ENCODE data around the gene KASH5. TPM values are rescaled to one million over a fixed set of nuclear protein-coding genes. Genes with fewer than 3 reads are reported as not detected.
A peak's percentile ranks its signal among the peaks of the same experiment; 100 is the strongest.

KASH5 gene
- total RNA-seq, 2 donors from 2014 or later = not detected

- ATAC-seq = no peak
- intact Hi-C loops (cut with DNase I) = loop anchor here in 1 of 2 donors (10.0 kb wide), 1 partner anchor 129 kb away; no protein-coding TSS in a partner anchor
- no peak for DNase-seq
These were observed 25.3 kb downstream of the KASH5 start for GRCh38 chr19:49413348-49413747.

DNA sequence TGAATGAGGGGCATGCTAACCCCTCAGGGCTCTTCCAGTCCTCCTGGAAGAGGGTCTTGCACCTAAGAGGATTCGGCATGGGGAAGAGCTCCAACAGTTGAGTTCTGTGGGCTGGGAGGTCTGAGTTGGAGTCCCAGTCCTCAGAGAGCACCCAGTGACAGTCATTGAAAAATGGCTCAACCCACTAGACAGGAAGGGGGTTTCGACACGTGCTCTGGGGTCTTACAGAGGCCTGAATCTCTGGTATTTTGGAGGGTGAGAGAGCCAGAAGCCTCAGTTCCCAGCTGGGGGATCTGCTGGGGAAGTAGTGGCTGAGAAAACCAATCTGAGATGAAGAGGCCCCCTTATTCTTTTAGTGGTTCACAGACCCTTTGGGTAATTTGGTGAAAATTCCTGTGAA is 26.2 kb downstream of the KASH5 start:
- intact Hi-C loops (cut with DNase I) = loop anchor here in 1 of 2 donors (10.0 kb wide), 1 partner anchor 129 kb away; no protein-coding TSS in a partner anchor
- DNase-seq = no peak
- no peak for ATAC-seq

- no peak for DNase-seq
- intact Hi-C loops (cut with DNase I) = loop anchor here in 1 of 2 donors (10.0 kb wide), 1 partner anchor 130 kb away; no protein-coding TSS in a partner anchor
- peak in 1 of 2 donors; percentile 41 for ATAC-seq
These were observed 27.2 kb downstream of the KASH5 start for GRCh38 chr19:49415102-49415809.

GRCh38 chr19:49415810-49416200 is 27.8 kb downstream of the KASH5 start:
- no peak for ATAC-seq
- intact Hi-C loops (cut with DNase I) = loop anchor here in 1 of 2 donors (10.0 kb wide), 1 partner anchor 131 kb away; no protein-coding TSS in a partner anchor
- DNase-seq = no peak

- intact Hi-C loops (cut with DNase I) = loop anchor here in 1 of 2 donors (10.0 kb wide), 1 partner anchor 132 kb away; no protein-coding TSS in a partner anchor
- DNase-seq = no peak
- ATAC-seq = no peak
These were observed 29.0 kb downstream of the KASH5 start for GRCh38 chr19:49417088-49417487.

- DNase-seq (no peak), ATAC-seq (no peak)
- intact Hi-C loops (cut with DNase I) = loop anchor here in 1 of 2 donors (10.0 kb wide), 1 partner anchor 134 kb away; no protein-coding TSS in a partner anchor
These were observed 30.5 kb downstream of the KASH5 start for GRCh38 chr19:49418511-49418910.

DNA sequence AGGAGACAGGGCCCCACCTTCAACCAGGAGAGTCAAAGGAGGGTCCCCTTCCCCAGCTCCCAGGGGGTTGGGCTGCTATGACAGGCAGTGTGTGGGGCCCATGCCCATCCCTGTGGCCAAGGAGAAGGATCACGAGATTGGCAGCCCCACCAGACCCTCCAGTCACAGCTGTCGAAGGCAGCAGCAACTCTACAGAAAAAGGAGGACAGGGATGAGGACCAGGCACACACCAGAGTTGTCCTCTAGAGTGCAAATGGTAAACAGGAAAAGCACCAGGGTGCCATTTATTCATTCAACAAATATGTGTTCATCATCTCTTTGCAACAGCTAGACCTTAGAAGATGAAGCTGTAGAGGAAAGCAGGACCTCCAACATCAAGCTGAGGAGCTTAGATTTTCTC is 31.1 kb downstream of the KASH5 start:
- DNase-seq (no peak), ATAC-seq (no peak)
- intact Hi-C loops (cut with DNase I) = loop anchor here in 1 of 2 donors (10.0 kb wide), 1 partner anchor 134 kb away; no protein-coding TSS in a partner anchor

- no peak for ATAC-seq
These were observed 32.2 kb downstream of the KASH5 start for GRCh38 chr19:49420227-49420626.

GRCh38 chr19:49421039-49421877 is 33.2 kb downstream of the KASH5 start:
- intact Hi-C loops (cut with DNase I) = no loop called here
- ATAC-seq = peak; percentile 78 to 80
- DNase-seq = peak; percentile 82

More at GRCh38 chr19:49420227-49420626, 32.2 kb downstream of the KASH5 start:
- DNase-seq = no peak
- intact Hi-C loops (cut with DNase I) = no loop called here

GRCh38 chr19:49421878-49422202 is 33.8 kb downstream of the KASH5 start:
- DNase-seq (no peak), ATAC-seq (no peak)
- intact Hi-C loops (cut with DNase I) = no loop called here

DNA sequence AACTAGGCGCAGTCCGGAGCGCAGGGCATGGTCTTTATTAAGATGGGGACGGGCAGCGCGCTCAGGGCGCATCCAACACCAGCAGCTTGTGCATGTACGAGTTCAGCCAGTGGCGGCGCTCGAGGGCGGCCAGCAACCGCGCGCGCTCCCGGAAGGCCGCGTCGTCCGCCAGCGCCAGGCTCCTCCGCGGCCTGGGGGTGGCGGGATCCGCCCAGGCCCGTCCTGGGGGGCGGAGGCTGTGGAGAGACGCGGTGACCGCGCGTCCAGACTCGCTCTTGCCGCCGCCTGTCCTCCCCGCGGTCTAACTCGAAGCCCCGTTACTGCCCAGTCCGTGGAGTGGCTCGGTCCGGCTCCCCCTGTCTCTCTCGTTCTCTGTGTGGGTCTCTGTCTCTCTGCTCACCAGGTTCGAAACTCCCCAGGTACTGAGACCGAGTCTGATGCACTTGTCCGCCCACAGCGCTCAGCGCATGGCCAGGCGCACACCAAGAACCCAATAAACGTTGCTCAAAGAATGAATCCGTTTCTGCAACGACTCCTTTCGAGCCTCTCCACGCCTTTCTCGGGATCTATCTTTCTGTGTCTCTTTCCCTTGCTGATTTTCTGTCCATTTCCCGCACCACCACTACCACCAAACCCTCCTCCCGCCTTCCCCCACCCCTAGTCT is 34.5 kb downstream of the KASH5 start:
- intact Hi-C loops (cut with DNase I) = no loop called here
- peak; percentile 46 to 65 for ATAC-seq
- DNase-seq = peak; percentile 55

- ATAC-seq (no peak), DNase-seq (no peak)
- intact Hi-C loops (cut with DNase I) = no loop called here
These were observed 35.3 kb downstream of the KASH5 start, which contains the start of gene PTH2 for GRCh38 chr19:49423071-49423984. TSS of gene PTH2 (minus strand) at chr19:49423441. CDS start at chr19:49423339, 102 bp downstream.

- ATAC-seq (no peak), DNase-seq (no peak)
- intact Hi-C loops (cut with DNase I) = no loop called here
These were observed 35.9 kb downstream of the KASH5 start for GRCh38 chr19:49423985-49424303.

- ATAC-seq = no peak
- intact Hi-C loops (cut with DNase I) = no loop called here
- no peak for DNase-seq
These were observed 37.1 kb downstream of the KASH5 start, which contains the start of gene GFY for GRCh38 chr19:49425178-49425577. TSS of gene GFY (plus strand) at chr19:49425388. CDS start at chr19:49426431, 1,043 bp downstream.

GRCh38 chr19:49425922-49426592 is 38.0 kb downstream of the KASH5 start:
- intact Hi-C loops (cut with DNase I) = no loop called here
- DNase-seq (no peak), ATAC-seq (no peak)

- intact Hi-C loops (cut with DNase I) = no loop called here
- ATAC-seq (no peak), DNase-seq (no peak)
These were observed 39.3 kb downstream of the KASH5 start for GRCh38 chr19:49427339-49427738.

GRCh38 chr19:49427855-49428546 is 40.0 kb downstream of the KASH5 start:
- intact Hi-C loops (cut with DNase I) = no loop called here
- peak in 1 of 2 donors; percentile 34 for ATAC-seq

More at GRCh38 chr19:49427855-49428546, 40.0 kb downstream of the KASH5 start:
- no peak for DNase-seq
